H1 (cell line): ENCODE data around the gene DFFB.
"Not testable (repeated sequence)": the region's sequence is repeated elsewhere in the genome, so short reads cannot be mapped to it uniquely, and the experiment has no call there.

Source experiments
- EP300 ChIP-seq, 2 experiments: IDR thresholded peaks; 1 replicate in 1 of 2; 2 replicates in 1 of 2; pipeline ENCODE4 v1.6.1; 2011 to 2012; ENCODE audit warnings: low read depth in 2 of 2, low read length in 2 of 2, mild to moderate bottlenecking in 2 of 2, borderline replicate concordance in 1 of 2, inconsistent platforms in 1 of 2, moderate library complexity in 1 of 2
- EZH2 ChIP-seq: fragments of 200-600 bp; sonication (generic); IDR thresholded peaks from 2 replicates; pipeline ENCODE4 v1.7.1; 2012; ENCODE audit warnings: low read depth, mild to moderate bottlenecking, moderate library complexity, low read length, inconsistent platforms; ENCODE audit not compliant: severe bottlenecking
- JUN ChIP-seq: IDR thresholded peaks from 2 replicates; pipeline ENCODE4 v1.6.1; 2011; ENCODE audit warnings: low read depth, mild to moderate bottlenecking, improper control_type of control experiment, low read length
- RFX5 ChIP-seq: IDR thresholded peaks from 2 replicates; pipeline ENCODE4 v1.6.1; 2011; ENCODE audit warnings: low read depth, low read length, improper control_type of control experiment, borderline replicate concordance
- SIN3A ChIP-seq, 2 experiments: IDR thresholded peaks in 1 of 2; conservative IDR thresholded peaks in 1 of 2; 2 replicates each; pipeline ENCODE4 v1.6.1; 2011 to 2012; ENCODE audit warnings: low read length in 2 of 2, improper control_type of control experiment in 1 of 2, low read depth in 1 of 2, mild to moderate bottlenecking in 1 of 2
- TF ChIP-seq, protein P1 (sequence below), 3 experiments: IDR thresholded peaks; 1 replicate in 2 of 3; 2 replicates in 1 of 3; pipeline versions ENCODE4 v1.5.1 to v1.6.1; 2011; ENCODE audit warnings: low read length in 3 of 3, mild to moderate bottlenecking in 3 of 3, inconsistent platforms in 2 of 3, low read depth in 1 of 3, moderate library complexity in 1 of 3; ENCODE audit not compliant: insufficient read depth in 1 of 3; ENCODE audit errors: control extremely low read depth in 1 of 3

- TF ChIP-seq JUN; EZH2; SIN3A (conservative IDR thresholded peaks at IDR 0.05 in 1 of 2, IDR thresholded peaks at IDR 0.05 in 1 of 2; ENCODE audit: low read depth in 1 of 2, low read length in 2 of 2); RFX5; EP300 (IDR thresholded peaks at IDR 0.05; ENCODE audit: borderline replicate concordance in 1 of 2, low read depth in 2 of 2, low read length in 2 of 2): not testable (repeated sequence)
- TF ChIP-seq, protein P1, sequence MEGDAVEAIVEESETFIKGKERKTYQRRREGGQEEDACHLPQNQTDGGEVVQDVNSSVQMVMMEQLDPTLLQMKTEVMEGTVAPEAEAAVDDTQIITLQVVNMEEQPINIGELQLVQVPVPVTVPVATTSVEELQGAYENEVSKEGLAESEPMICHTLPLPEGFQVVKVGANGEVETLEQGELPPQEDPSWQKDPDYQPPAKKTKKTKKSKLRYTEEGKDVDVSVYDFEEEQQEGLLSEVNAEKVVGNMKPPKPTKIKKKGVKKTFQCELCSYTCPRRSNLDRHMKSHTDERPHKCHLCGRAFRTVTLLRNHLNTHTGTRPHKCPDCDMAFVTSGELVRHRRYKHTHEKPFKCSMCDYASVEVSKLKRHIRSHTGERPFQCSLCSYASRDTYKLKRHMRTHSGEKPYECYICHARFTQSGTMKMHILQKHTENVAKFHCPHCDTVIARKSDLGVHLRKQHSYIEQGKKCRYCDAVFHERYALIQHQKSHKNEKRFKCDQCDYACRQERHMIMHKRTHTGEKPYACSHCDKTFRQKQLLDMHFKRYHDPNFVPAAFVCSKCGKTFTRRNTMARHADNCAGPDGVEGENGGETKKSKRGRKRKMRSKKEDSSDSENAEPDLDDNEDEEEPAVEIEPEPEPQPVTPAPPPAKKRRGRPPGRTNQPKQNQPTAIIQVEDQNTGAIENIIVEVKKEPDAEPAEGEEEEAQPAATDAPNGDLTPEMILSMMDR (IDR thresholded peaks at IDR 0.05; ENCODE audit: control extremely low read depth in 1 of 3, insufficient read depth in 1 of 3, low read depth in 1 of 3, low read length in 3 of 3) = not testable (repeated sequence)
Observed at GRCh38 chr1:3918359-3918758, 61.1 kb downstream of the DFFB start.
